WTC11 (cell line): ENCODE measurements around the gene FAM174B.

Experiments used
- AFF4 ChIP-seq: sonication (generic); formaldehyde crosslinking; IDR thresholded peaks from 2 replicates; pipeline ENCODE4 v1.8.1; 2023; ENCODE audit warnings: mild to moderate bottlenecking, missing genetic modification reagents, borderline replicate concordance
- CREB1 ChIP-seq: sonication (generic); formaldehyde crosslinking; IDR thresholded peaks from 2 replicates; pipeline ENCODE4 v1.8.0; 2023; ENCODE audit warnings: mild to moderate bottlenecking, missing genetic modification reagents
- CTCF ChIP-seq: fragments of 200-600 bp; IDR thresholded peaks from 2 replicates; pipeline ENCODE4 v1.8.0; 2022; ENCODE audit warnings: antibody characterized with exemption
- FOXK1 ChIP-seq: sonication (generic); formaldehyde crosslinking; IDR thresholded peaks from 2 replicates; pipeline ENCODE4 v1.8.0; 2022; ENCODE audit warnings: mild to moderate bottlenecking, moderate library complexity, missing genetic modification reagents
- GABPB1 ChIP-seq: sonication (generic); formaldehyde crosslinking; IDR thresholded peaks from 2 replicates; pipeline ENCODE4 v1.8.1; 2023; ENCODE audit warnings: mild to moderate bottlenecking, missing genetic modification reagents
- JUN ChIP-seq: sonication (generic); formaldehyde crosslinking; IDR thresholded peaks from 2 replicates; pipeline ENCODE4 v1.8.0; 2023; ENCODE audit warnings: mild to moderate bottlenecking, missing genetic modification reagents
- KAT7 ChIP-seq: sonication (generic); formaldehyde crosslinking; IDR thresholded peaks from 2 replicates; pipeline ENCODE4 v1.8.1; 2023; ENCODE audit warnings: missing genetic modification reagents, mild to moderate bottlenecking, borderline replicate concordance
- NFYB ChIP-seq: sonication (generic); formaldehyde crosslinking; conservative IDR thresholded peaks from 2 replicates; pipeline ENCODE4 v1.8.0; 2022; ENCODE audit warnings: low read depth, missing genetic modification reagents
- NR3C1 ChIP-seq: sonication (generic); formaldehyde crosslinking; conservative IDR thresholded peaks from 2 replicates; pipeline ENCODE4 v1.8.1; 2023; ENCODE audit warnings: low read depth, mild to moderate bottlenecking, missing genetic modification reagents
- SP1 ChIP-seq: sonication (generic); formaldehyde crosslinking; conservative IDR thresholded peaks from 2 replicates; pipeline ENCODE4 v1.8.1; 2022; ENCODE audit warnings: missing genetic modification reagents
- ZNF263 ChIP-seq: sonication (generic); formaldehyde crosslinking; IDR thresholded peaks from 2 replicates; pipeline ENCODE4 v1.8.1; 2022; ENCODE audit warnings: low read depth, mild to moderate bottlenecking, moderate library complexity, missing genetic modification reagents
- ZSCAN18 ChIP-seq: fragments of 250-450 bp; sonication (Bioruptor Pico); IDR thresholded peaks from 2 replicates; pipeline ENCODE4 v2.1.2; 2022; ENCODE audit warnings: mild to moderate bottlenecking, moderate library complexity

GRCh38 chr15:92614791-92615785, 40.5 kb downstream of the FAM174B start:
- TF ChIP-seq SP1 (CRISPR knock-in tag) (no peak), CTCF (no peak), JUN (CRISPR knock-in tag) (no peak), KAT7 (CRISPR knock-in tag) (no peak), ZNF263 (CRISPR knock-in tag) (no peak), FOXK1 (CRISPR knock-in tag) (no peak), GABPB1 (CRISPR knock-in tag) (no peak), NR3C1 (CRISPR knock-in tag) (no peak), CREB1 (CRISPR knock-in tag) (no peak), NFYB (CRISPR knock-in tag) (no peak), AFF4 (CRISPR knock-in tag) (no peak), ZSCAN18 (no peak)
